Endothelial cell of umbilical vein (primary cell): ENCODE data around the gene ARHGAP20. TPM values are rescaled to one million over a fixed set of nuclear protein-coding genes. Genes with fewer than 3 reads are reported as not detected.
A peak's percentile ranks its signal among the peaks of the same experiment; 100 is the strongest.

Experiments
- BruUV-seq: library from RNA; stranded (reverse); fragments of 400-500 nt; replicated peaks from 2 replicates; lab custom pipeline; 2021; lab: Mats Ljungman, UMichigan
- CTCF ChIA-PET: fragments of 300-600, 350-600 bp; sonication (Branson Sonifier 250); formaldehyde crosslinking; loops from one replicate; lab custom pipeline; 2021; ENCODE audit warnings: antibody characterized with exemption, inconsistent platforms; lab: Charles Lee
- POLR2A ChIA-PET: fragments of 300-600, 350-600 bp; sonication (Branson Sonifier 250); formaldehyde crosslinking; loops from one replicate; lab custom pipeline; 2021; ENCODE audit warnings: antibody characterized with exemption, inconsistent platforms; lab: Charles Lee
- DNase-seq: peaks from one replicate; pipeline ENCODE4 v3.0.0-alpha.2; 2011; ENCODE audit warnings: low read depth, low spot score
- FAIRE-seq: peaks from 2 replicates; lab custom pipeline; 2011; peaks lifted over from hg19 to GRCh38; lab: Jason Lieb, UNC
- H2AFZ ChIP-seq: 2 replicates; pipeline ENCODE4 v1.6.0; 2012; ENCODE audit warnings: low read depth, low read length, control low read depth, inconsistent platforms
- H3K27ac ChIP-seq: 2 replicates; pipeline ENCODE4 v1.5.1; 2011; ENCODE audit warnings: low read depth, mild to moderate bottlenecking, control low read depth, low read length, moderate library complexity; ENCODE audit not compliant: insufficient read depth
- H3K27me3 ChIP-seq, 2 experiments: 2 replicates each; pipeline versions ENCODE4 v1.6.0 to v1.6.1; 2011; ENCODE audit warnings: low read length in 2 of 2, mixed read lengths in 1 of 2; ENCODE audit not compliant: control insufficient read depth in 2 of 2, insufficient read depth in 2 of 2
- H3K36me3 ChIP-seq, 2 experiments: 2 replicates in 1 of 2; 3 replicates in 1 of 2; pipeline ENCODE4 v1.5.1; 2011; ENCODE audit warnings: low read length in 2 of 2, mild to moderate bottlenecking in 1 of 2, moderate library complexity in 1 of 2; ENCODE audit not compliant: control insufficient read depth in 2 of 2, insufficient read depth in 2 of 2; ENCODE audit errors: extremely low read depth in 1 of 2
- H3K4me1 ChIP-seq: 3 replicates; pipeline ENCODE4 v1.5.1; 2011; ENCODE audit warnings: mild to moderate bottlenecking, low read length; ENCODE audit not compliant: control insufficient read depth, insufficient read depth; ENCODE audit errors: extremely low read depth
- H3K4me2 ChIP-seq: 2 replicates; pipeline ENCODE4 v1.6.1; 2011; ENCODE audit warnings: low read length, control low read depth, mixed read lengths; ENCODE audit not compliant: insufficient read depth
- H3K4me3 ChIP-seq, 3 experiments: fragments of 200-600 bp in 1 of 3; sonication (generic), shearing (Covaris generic) in 1 of 3; replicated peaks in 1 of 3; 2 replicates each; pipeline ENCODE4 v1.5.1; 2011 to 2016; ENCODE audit warnings: control low read depth in 3 of 3, low read length in 3 of 3, mild to moderate bottlenecking in 2 of 3, inconsistent platforms in 1 of 3, low read depth in 1 of 3, moderate library complexity in 1 of 3; ENCODE audit not compliant: insufficient read depth in 1 of 3
- H3K79me2 ChIP-seq: 2 replicates; pipeline ENCODE4 v1.6.0; 2012; ENCODE audit warnings: low read length, inconsistent platforms; ENCODE audit not compliant: control insufficient read depth, insufficient read depth
- H3K9ac ChIP-seq: replicated peaks from 2 replicates; pipeline ENCODE3; 2011; ENCODE audit warnings: low read length, control low read depth; ENCODE audit not compliant: insufficient read depth; ENCODE audit errors: extremely low read depth
- H3K9me1 ChIP-seq: replicated peaks from 3 replicates; pipeline ENCODE4 v1.6.0; 2011; ENCODE audit warnings: mild to moderate bottlenecking, low read length; ENCODE audit not compliant: control insufficient read depth, insufficient read depth; ENCODE audit errors: extremely low read depth
- H3K9me3 ChIP-seq: replicated peaks from 2 replicates; pipeline ENCODE4 v1.5.1; 2012; ENCODE audit warnings: low read length, inconsistent platforms; ENCODE audit not compliant: control insufficient read depth, insufficient read depth
- H4K20me1 ChIP-seq: replicated peaks from 2 replicates; pipeline ENCODE3; 2011; ENCODE audit warnings: mild to moderate bottlenecking, low read length; ENCODE audit not compliant: control insufficient read depth, insufficient read depth; ENCODE audit errors: extremely low read depth
- EZH2 ChIP-seq: IDR thresholded peaks from 2 replicates; pipeline ENCODE4 v1.6.1; 2012; ENCODE audit warnings: borderline replicate concordance, low read depth, mild to moderate bottlenecking, moderate library complexity, low read length, inconsistent platforms; ENCODE audit not compliant: severe bottlenecking
- MAX ChIP-seq: IDR thresholded peaks from 2 replicates; pipeline ENCODE4 v1.6.1; 2011; ENCODE audit not compliant: insufficient read depth, insufficient read length
- MYC ChIP-seq: IDR thresholded peaks from one replicate; pipeline ENCODE4 v1.6.1; 2011; ENCODE audit warnings: mild to moderate bottlenecking, low read depth, low read length
- POLR2A ChIP-seq: IDR thresholded peaks from 2 replicates; pipeline ENCODE4 v1.6.1; 2012; ENCODE audit warnings: low read depth, mild to moderate bottlenecking, control low read depth, low read length
- dilution Hi-C: fragments of 300-500 bp; cut with MboI; formaldehyde crosslinking; loops from one replicate; pipeline ENCODE4 v1.15.0; 2019; ENCODE audit warnings: low sequenced_read_pairs; ENCODE audit not compliant: extremely low pct_ligation_motif_present
- intact Hi-C: fragments of 100-400 bp; cut with micrococcal nuclease; formaldehyde crosslinking; loops from one replicate; pipeline ENCODE4 v1.10.0; 2022
- polyA plus RNA-seq, 4 experiments: library from polyadenylated mRNA; depleted of rRNA in 3 of 4; stranded (reverse) in 3 of 4; unstranded in 1 of 4; fragments of >200 nt; gene quantifications; 2 replicates each; pipeline versions ENCODE4 v1.2.1 to v1.2.3, GENCODE V29; 2011 to 2012; ENCODE audit warnings: missing spikeins in 1 of 4
- total RNA-seq: library from RNA; stranded (reverse); gene quantifications from 2 replicates; pipeline ENCODE4 v1.2.3, GENCODE V29; 2021

Gene ARHGAP20
- total and polyA plus RNA-seq, 2 donors (not counting 3 experiments of a cell fraction or from before 2014, with no cell fraction given), result 0.51 to 1.1 TPM

DNA sequence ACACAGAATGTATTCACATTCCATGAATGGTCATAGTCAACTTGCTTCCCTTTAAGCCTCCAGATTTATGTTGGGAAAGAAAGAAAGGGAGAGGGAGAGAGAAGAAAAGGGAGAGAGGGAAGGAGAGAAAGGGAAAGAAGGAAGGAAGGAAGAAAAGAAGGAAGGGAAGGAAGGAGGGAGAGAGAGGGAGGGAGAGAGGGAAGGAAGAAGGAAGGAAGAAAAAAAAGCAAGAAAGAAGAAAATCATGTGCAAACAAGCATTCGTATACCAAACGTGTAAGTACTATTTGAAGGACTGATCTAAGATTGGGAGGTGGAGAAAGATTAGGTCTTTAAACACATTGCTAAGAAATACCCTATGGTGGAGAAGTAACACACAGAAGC, 23.9 kb upstream of the ARHGAP20 start:
- DNase-seq (no peak), FAIRE-seq (no peak)
- Histone ChIP-seq H2AFZ (no peak overlapping the region), H3K4me1 (no peaks in the 10 kb centered on the region), H3K4me3 (no peak overlapping the region), H3K9me1 (no peaks in the 10 kb centered on the region), H4K20me1 (no peaks in the 10 kb centered on the region), H3K27ac (no peak overlapping the region), H3K27me3 (no peaks in the 10 kb centered on the region), H3K9ac (no peak overlapping the region), H3K4me2 (no peak overlapping the region), H3K9me3 (no peaks in the 10 kb centered on the region), H3K36me3 (no peaks in the 10 kb centered on the region), H3K79me2 (no peaks in the 10 kb centered on the region)
- dilution Hi-C loops (no loop called here), intact Hi-C loops (no loop called here)
- ChIA-PET CTCF (no interaction called here), POLR2A (no interaction called here)
- no TSS peak for BruUV-seq
- no peak for TF ChIP-seq MAX
- no peak for TF ChIP-seq POLR2A
- no peak for TF ChIP-seq EZH2
- TF ChIP-seq MYC, result no peak

DNA sequence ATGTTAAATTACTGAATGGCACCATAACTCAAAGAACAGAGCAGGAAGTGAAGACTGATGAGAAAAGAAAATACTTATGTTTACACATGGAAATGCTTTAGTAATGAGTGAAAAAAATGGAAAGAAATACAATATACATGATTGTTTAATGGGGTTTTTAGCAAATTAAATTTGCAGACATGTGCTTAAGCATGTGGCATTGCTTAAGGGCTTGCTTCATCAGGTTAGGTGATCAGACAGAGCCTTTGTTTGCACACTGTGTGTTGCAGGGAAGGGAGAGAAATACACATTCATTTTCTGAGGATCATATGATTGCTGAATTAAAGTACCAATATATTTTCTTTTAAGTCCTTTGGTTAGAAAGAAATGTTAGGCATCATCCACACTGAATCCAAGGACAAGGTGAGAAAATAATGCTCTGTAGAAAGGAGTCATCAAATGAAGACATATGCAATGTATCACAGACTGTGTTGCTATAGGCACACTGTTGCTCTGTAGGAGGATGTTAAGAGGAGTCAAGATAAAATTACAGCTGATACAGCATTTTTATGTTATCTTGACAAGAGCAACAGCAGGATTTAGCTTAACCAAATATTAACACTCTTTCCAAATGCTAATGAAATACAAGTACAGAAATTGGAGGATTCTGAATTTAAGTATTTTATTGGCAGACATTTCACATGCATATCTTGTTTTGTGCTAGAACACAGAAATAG, 23.4 kb upstream of the ARHGAP20 start:
- DNase-seq (peak; percentile 8), FAIRE-seq (peak; percentile 48)
- Histone ChIP-seq H3K9ac (no peak overlapping the region), H3K9me3 (no peaks in the 10 kb centered on the region), H3K79me2 (no peaks in the 10 kb centered on the region), H2AFZ (peak overlapping the region; percentile 3), H3K4me1 (no peaks in the 10 kb centered on the region), H3K36me3 (no peaks in the 10 kb centered on the region), H3K4me3 (no peak overlapping the region), H3K4me2 (no peak overlapping the region), H3K27ac (no peak overlapping the region), H3K9me1 (no peaks in the 10 kb centered on the region), H4K20me1 (no peaks in the 10 kb centered on the region), H3K27me3 (no peaks in the 10 kb centered on the region)
- CTCF ChIA-PET, result no interaction called here
- intact Hi-C loops, result no loop called here
- POLR2A ChIA-PET, result no interaction called here
- dilution Hi-C loops, result no loop called here
- no TSS peak for BruUV-seq
- TF ChIP-seq EZH2 (no peak), MYC (no peak)
